Esophagus squamous epithelium (tissue), 4 donors: ENCODE measurements around the gene TMEM196.

Source experiments
- POLR2A ChIP-seq, 4 donors: fragments of 450-650 bp; IDR thresholded peaks; one replicate each; pipeline ENCODE4 v1.6.1; 2017; ENCODE audit warnings: antibody characterized with exemption in 4 of 4, mild to moderate bottlenecking in 4 of 4, moderate library complexity in 3 of 4
- TF ChIP-seq, protein P1 (sequence below), 6 experiments: fragments of 450-650 bp in 4 of 6; fragments of 200-600 bp in 2 of 6; sonication (generic) in 2 of 6; IDR thresholded peaks; one replicate each; pipeline ENCODE4 v1.5.1; 2016 to 2019; ENCODE audit warnings: antibody characterized with exemption in 6 of 6, mild to moderate bottlenecking in 4 of 6, moderate library complexity in 4 of 6

GRCh38 chr7:19783541-19783940 is 10.1 kb upstream of the TMEM196 start:
- TF ChIP-seq POLR2A (IDR thresholded peaks at IDR 0.05) = no peak
- TF ChIP-seq, protein P1, sequence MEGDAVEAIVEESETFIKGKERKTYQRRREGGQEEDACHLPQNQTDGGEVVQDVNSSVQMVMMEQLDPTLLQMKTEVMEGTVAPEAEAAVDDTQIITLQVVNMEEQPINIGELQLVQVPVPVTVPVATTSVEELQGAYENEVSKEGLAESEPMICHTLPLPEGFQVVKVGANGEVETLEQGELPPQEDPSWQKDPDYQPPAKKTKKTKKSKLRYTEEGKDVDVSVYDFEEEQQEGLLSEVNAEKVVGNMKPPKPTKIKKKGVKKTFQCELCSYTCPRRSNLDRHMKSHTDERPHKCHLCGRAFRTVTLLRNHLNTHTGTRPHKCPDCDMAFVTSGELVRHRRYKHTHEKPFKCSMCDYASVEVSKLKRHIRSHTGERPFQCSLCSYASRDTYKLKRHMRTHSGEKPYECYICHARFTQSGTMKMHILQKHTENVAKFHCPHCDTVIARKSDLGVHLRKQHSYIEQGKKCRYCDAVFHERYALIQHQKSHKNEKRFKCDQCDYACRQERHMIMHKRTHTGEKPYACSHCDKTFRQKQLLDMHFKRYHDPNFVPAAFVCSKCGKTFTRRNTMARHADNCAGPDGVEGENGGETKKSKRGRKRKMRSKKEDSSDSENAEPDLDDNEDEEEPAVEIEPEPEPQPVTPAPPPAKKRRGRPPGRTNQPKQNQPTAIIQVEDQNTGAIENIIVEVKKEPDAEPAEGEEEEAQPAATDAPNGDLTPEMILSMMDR (IDR thresholded peaks at IDR 0.05) = no peak
